ENCODE results near the gene TRIM37.

TRIM37 gene

GRCh38 chr17:59027750-59028149 lies 78.9 kb downstream of the TRIM37 start:
- no peak for DNase-seq

GRCh38 chr17:59026176-59026939 lies 80.3 kb downstream of the TRIM37 start:
- DNase-seq: no peak

GRCh38 chr17:59024916-59025315 lies 81.8 kb downstream of the TRIM37 start:
- DNase-seq: no peak

GRCh38 chr17:59018019-59018418 lies 88.7 kb downstream of the TRIM37 start:
- DNase-seq: no peak

- no peak for DNase-seq
Measured at GRCh38 chr17:59011975-59012374, 94.7 kb downstream of the TRIM37 start.

- no peak for DNase-seq
Measured at GRCh38 chr17:59010026-59010425, 96.7 kb downstream of the TRIM37 start.

- no peak for DNase-seq
Measured at GRCh38 chr17:59008737-59009136, 97.9 kb downstream of the TRIM37 start.

- DNase-seq: no peak
Measured at GRCh38 chr17:59007995-59008394, 98.7 kb downstream of the TRIM37 start.

- DNase-seq: peak; percentile 57
Measured at GRCh38 chr17:59004338-59005111, 102.2 kb downstream of the TRIM37 start.

GRCh38 chr17:59003860-59004259 lies 102.8 kb downstream of the TRIM37 start:
- no peak for DNase-seq

GRCh38 chr17:59002848-59003247 lies 103.8 kb downstream of the TRIM37 start:
- DNase-seq: no peak

- DNase-seq: no peak
Measured at GRCh38 chr17:59002126-59002525, 104.6 kb downstream of the TRIM37 start.

GRCh38 chr17:59001158-59001814 lies 105.4 kb downstream of the TRIM37 start:
- no peak for DNase-seq

- no peak for DNase-seq
Measured at GRCh38 chr17:59000022-59000421, 106.7 kb downstream of the TRIM37 start.

- no peak for DNase-seq
Measured at GRCh38 chr17:58999500-58999899, 107.2 kb downstream of the TRIM37 start.

GRCh38 chr17:58998871-58999270 lies 107.8 kb downstream of the TRIM37 start:
- no peak for DNase-seq

GRCh38 chr17:58997756-58998553 lies 108.7 kb downstream of the TRIM37 start:
- no peak for DNase-seq

GRCh38 chr17:58996968-58997367 lies 109.7 kb downstream of the TRIM37 start:
- no peak for DNase-seq

- no peak for DNase-seq
Measured at GRCh38 chr17:58995247-58995940, 111.3 kb downstream of the TRIM37 start.

- DNase-seq: no peak
Measured at GRCh38 chr17:58993311-58993710, 113.4 kb downstream of the TRIM37 start.

- DNase-seq: no peak
Measured at GRCh38 chr17:58991718-58992331, 114.9 kb downstream of the TRIM37 start.

GRCh38 chr17:58989629-58990028 lies 117.1 kb downstream of the TRIM37 start:
- no peak for DNase-seq

Data from NCI-H1694 treated with DMSO at 0.1 percent for 48 hours (cell line).